Occipital lobe (tissue), 1 donor: Measurements from ENCODE around the gene GYPA. TPM values are rescaled to one million over a fixed set of nuclear protein-coding genes. Genes with fewer than 3 reads are reported as not detected.

Source experiments
- total RNA-seq: library from RNA; depleted of rRNA; stranded (reverse); fragments of >200 nt; gene quantifications from one replicate; pipeline ENCODE4 v1.2.3, GENCODE V29; 2014

GYPA gene
- total RNA-seq, 1 donor from 2014 or later = 5.8 TPM

Other genes starting within 250 kb of the GYPA start
- 0.31 TPM for gene GYPE, start 235.2 kb downstream of the GYPA start, total RNA-seq
- gene GYPB, start 121.3 kb downstream of the GYPA start, total RNA-seq = 3.4 TPM